GM18498 (cell line): ENCODE data around the gene SSH2.

Experiments used
- ATAC-seq: cut with Tn5 transposase; IDR thresholded peaks from one replicate; pipeline ENCODE4 v1.9.1; 2021; ENCODE audit warnings: mild to moderate bottlenecking, moderate library complexity; ENCODE audit not compliant: unreplicated experiment

Gene SSH2

GRCh38 chr17:29642171-29642611, 287.8 kb downstream of the SSH2 start:
- ATAC-seq, result no peak

GRCh38 chr17:29640981-29641642, 288.9 kb downstream of the SSH2 start:
- ATAC-seq, result no peak

- no peak for ATAC-seq
Observed at GRCh38 chr17:29640413-29640812, 289.6 kb downstream of the SSH2 start.

- ATAC-seq, result no peak
Observed at GRCh38 chr17:29633886-29634285, 296.1 kb downstream of the SSH2 start.

GRCh38 chr17:29630630-29631193, 299.3 kb downstream of the SSH2 start:
- ATAC-seq, result no peak

GRCh38 chr17:29629839-29630238, 300.2 kb downstream of the SSH2 start:
- no peak for ATAC-seq

- no peak for ATAC-seq
Observed at GRCh38 chr17:29628644-29629043, 301.4 kb downstream of the SSH2 start.

GRCh38 chr17:29627951-29628350, 302.1 kb downstream of the SSH2 start:
- ATAC-seq, result no peak

- ATAC-seq, result no peak
Observed at GRCh38 chr17:29625037-29625750, 304.8 kb downstream of the SSH2 start.

- ATAC-seq, result no peak
Observed at GRCh38 chr17:29624586-29624985, 305.4 kb downstream of the SSH2 start.

- ATAC-seq, result no peak
Observed at GRCh38 chr17:29623283-29623647, 306.8 kb downstream of the SSH2 start.

- ATAC-seq, result peak; percentile 42
Observed at GRCh38 chr17:29622337-29623282, 307.4 kb downstream of the SSH2 start, which contains the start of gene CORO6. Gene CORO6, minus strand, starts transcription at chr17:29622912. Its CDS starts 1,491 bp downstream, at chr17:29621421.

GRCh38 chr17:29621751-29622194, 308.3 kb downstream of the SSH2 start:
- ATAC-seq, result no peak

- no peak for ATAC-seq
Observed at GRCh38 chr17:29620779-29621500, 309.1 kb downstream of the SSH2 start.

- ATAC-seq, result no peak
Observed at GRCh38 chr17:29620271-29620670, 309.8 kb downstream of the SSH2 start.

GRCh38 chr17:29619251-29619650, 310.8 kb downstream of the SSH2 start:
- ATAC-seq, result no peak

GRCh38 chr17:29618272-29619065, 311.6 kb downstream of the SSH2 start:
- no peak for ATAC-seq

GRCh38 chr17:29617481-29618271, 312.4 kb downstream of the SSH2 start:
- ATAC-seq, result no peak

GRCh38 chr17:29617125-29617480, 312.9 kb downstream of the SSH2 start:
- ATAC-seq, result peak; percentile 54
